OCI-LY7 (cell line): Measurements from ENCODE around the gene TNFRSF8.

Experiments used
- EZH2phosphoT487 ChIP-seq: fragments of 200-600 bp; sonication (generic); IDR thresholded peaks from 2 replicates; pipeline ENCODE4 v1.6.1; 2018; ENCODE audit warnings: low read depth, borderline replicate concordance, mild to moderate bottlenecking, mixed run types, antibody characterized with exemption, low read length, moderate library complexity, mixed read lengths
- TF ChIP-seq, protein P1 (sequence below): fragments of 200-600 bp; sonication (generic); conservative IDR thresholded peaks from 2 replicates; pipeline ENCODE4 v1.5.1; 2014; ENCODE audit warnings: mild to moderate bottlenecking, antibody characterized with exemption, low read length, moderate library complexity, mixed read lengths

DNA sequence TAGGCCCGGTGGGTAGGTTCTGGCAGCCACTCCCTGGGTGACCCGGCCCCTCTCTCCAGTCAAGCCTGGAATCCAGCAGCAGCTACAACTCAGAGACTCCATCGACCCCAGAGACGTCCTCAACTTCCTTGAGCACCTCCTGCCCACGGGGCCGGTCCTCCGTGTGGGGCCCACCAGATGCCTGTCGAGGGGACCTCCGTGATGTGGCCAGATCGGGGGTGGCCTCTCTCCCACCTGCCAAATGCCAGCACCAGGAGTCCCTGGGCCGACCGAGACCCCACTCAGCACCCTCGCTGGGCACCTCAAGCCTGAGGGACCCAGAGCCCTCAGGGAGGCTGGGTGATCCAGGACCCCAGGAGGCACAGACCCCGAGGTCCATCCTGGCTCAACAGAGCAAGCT lies 41.1 kb upstream of the TNFRSF8 start:
- TF ChIP-seq, protein P1, sequence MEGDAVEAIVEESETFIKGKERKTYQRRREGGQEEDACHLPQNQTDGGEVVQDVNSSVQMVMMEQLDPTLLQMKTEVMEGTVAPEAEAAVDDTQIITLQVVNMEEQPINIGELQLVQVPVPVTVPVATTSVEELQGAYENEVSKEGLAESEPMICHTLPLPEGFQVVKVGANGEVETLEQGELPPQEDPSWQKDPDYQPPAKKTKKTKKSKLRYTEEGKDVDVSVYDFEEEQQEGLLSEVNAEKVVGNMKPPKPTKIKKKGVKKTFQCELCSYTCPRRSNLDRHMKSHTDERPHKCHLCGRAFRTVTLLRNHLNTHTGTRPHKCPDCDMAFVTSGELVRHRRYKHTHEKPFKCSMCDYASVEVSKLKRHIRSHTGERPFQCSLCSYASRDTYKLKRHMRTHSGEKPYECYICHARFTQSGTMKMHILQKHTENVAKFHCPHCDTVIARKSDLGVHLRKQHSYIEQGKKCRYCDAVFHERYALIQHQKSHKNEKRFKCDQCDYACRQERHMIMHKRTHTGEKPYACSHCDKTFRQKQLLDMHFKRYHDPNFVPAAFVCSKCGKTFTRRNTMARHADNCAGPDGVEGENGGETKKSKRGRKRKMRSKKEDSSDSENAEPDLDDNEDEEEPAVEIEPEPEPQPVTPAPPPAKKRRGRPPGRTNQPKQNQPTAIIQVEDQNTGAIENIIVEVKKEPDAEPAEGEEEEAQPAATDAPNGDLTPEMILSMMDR, result no peak
- no peak for TF ChIP-seq EZH2phosphoT487
